Natural killer cell (primary cell): ENCODE measurements around the gene GSTM3. TPM values are rescaled to one million over a fixed set of nuclear protein-coding genes. Genes with fewer than 3 reads are reported as not detected.

Experiments used
- ATAC-seq, 3 donors: fragments of 150-1000 bp in 2 of 3; fragments of 200-7000 bp in 1 of 3; cut with Tn5 transposase; 1 replicate in 1 of 3; 2 replicates in 2 of 3; pipeline ENCODE4 v1.10.0; 2021; ENCODE audit warnings: mild to moderate bottlenecking in 2 of 3, moderate library complexity in 2 of 3
- DNase-seq, 2 donors: peaks; one replicate each; pipeline versions ENCODE4 v3.0.0 to v3.0.0-alpha.2; 2013 to 2021; ENCODE audit warnings: mixed read lengths in 1 of 2
- H3K27ac ChIP-seq: one replicate; pipeline ENCODE4 v1.5.1; 2013; ENCODE audit warnings: mild to moderate bottlenecking, low read length
- H3K27me3 ChIP-seq: one replicate; pipeline ENCODE4 v1.6.1; 2013; ENCODE audit warnings: low read length; ENCODE audit not compliant: control insufficient read depth, insufficient read depth
- H3K36me3 ChIP-seq: one replicate; pipeline ENCODE4 v1.6.1; 2013; ENCODE audit warnings: low read length; ENCODE audit not compliant: control insufficient read depth, insufficient read depth
- H3K4me1 ChIP-seq: one replicate; pipeline ENCODE4 v1.6.1; 2013; ENCODE audit warnings: low read length; ENCODE audit not compliant: control insufficient read depth, insufficient read depth
- H3K4me3 ChIP-seq: one replicate; pipeline ENCODE4 v1.5.1; 2013; ENCODE audit warnings: low read length
- H3K9me3 ChIP-seq: one replicate; pipeline ENCODE4 v1.6.1; 2013; ENCODE audit warnings: low read length; ENCODE audit not compliant: control insufficient read depth, insufficient read depth
- H3K27ac Mint-ChIP-seq, 2 donors: one replicate each; pipeline ENCODE4 v1.8.0; 2022; ENCODE audit warnings: mild to moderate bottlenecking in 2 of 2, mixed read lengths in 2 of 2, moderate library complexity in 1 of 2
- H3K27me3 Mint-ChIP-seq, 2 donors: one replicate each; pipeline ENCODE4 v1.8.0; 2022; ENCODE audit warnings: low read depth in 2 of 2, mixed read lengths in 2 of 2
- H3K36me3 Mint-ChIP-seq: one replicate; pipeline ENCODE4 v1.8.0; 2022; ENCODE audit warnings: mixed read lengths
- H3K4me1 Mint-ChIP-seq, 2 donors: one replicate each; pipeline ENCODE4 v1.8.0; 2022; ENCODE audit warnings: mixed read lengths in 2 of 2
- H3K4me3 Mint-ChIP-seq: one replicate; pipeline ENCODE4 v1.8.0; 2022; ENCODE audit warnings: mild to moderate bottlenecking, moderate library complexity, mixed read lengths
- H3K9me3 Mint-ChIP-seq, 2 donors: one replicate each; pipeline ENCODE4 v1.8.0; 2022; ENCODE audit warnings: mixed read lengths in 2 of 2
- WGBS: methylation state at CpG from one replicate; pipeline ENCODE4 v1.1.7; 2013; ENCODE audit warnings: missing lambda C conversion rate; ENCODE audit not compliant: insufficient coverage; 5-methylcytosine and 5-hydroxymethylcytosine counted together
- intact Hi-C: fragments of 100-400 bp; cut with micrococcal nuclease; formaldehyde crosslinking; loops from one replicate; pipeline ENCODE4 v1.14.2; 2022
- total RNA-seq, 4 donors: library from RNA; stranded (reverse); fragments of 120-200 nt in 1 of 4; gene quantifications; one replicate each; pipeline versions ENCODE4 v1.2.3 to v1.2.4, GENCODE V29; 2013 to 2022
- TF ChIP-seq, protein P1 (sequence below): fragments of 200-600 bp; IDR thresholded peaks from one replicate; pipeline ENCODE4 v1.8.0; 2022; ENCODE audit warnings: antibody characterized with exemption

GSTM3 gene
- total RNA-seq, 3 donors from 2014 or later (not counting 1 experiment from before 2014, with no cell fraction given), result 1.7 to 3.0 (median 3.0) TPM

DNA sequence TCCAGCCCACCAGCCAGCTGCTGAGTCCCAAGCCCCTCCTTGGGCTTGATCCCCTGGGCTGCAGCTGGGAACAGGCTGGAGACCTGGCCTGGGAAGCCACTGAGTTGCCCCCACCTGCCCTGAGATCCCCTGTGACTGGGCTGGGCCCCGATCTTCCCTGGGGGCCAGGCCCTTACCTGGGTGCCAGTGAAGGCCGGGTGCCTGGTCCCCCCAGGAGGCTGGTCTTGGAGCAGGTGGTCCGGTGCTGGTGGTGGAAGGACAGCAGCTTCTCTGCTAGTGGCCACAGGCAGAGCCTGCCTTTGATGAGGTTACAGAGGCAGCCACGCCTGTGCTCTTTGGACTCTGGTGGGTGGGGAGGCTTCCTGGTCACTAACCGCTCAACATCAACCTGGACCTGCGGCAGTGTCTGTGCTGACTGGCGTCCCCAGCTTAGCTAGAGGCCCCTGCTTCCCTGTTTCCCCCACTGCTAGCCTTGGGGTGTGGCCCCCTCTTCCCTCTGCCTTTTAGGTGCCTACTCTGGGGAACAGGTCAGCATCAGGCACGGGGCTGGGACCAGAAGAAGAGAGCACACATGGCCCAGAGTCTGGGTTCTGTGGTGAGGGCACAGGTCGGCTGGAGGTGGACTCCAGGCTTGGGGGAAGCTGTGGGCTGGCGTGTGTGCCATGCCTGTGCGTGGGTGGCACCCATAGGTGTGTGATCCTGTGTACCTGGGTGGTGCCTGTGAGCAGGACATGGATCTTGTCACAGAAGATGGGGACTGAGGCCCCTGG lies 23.0 kb upstream of the GSTM3 start, which contains the start of gene EPS8L3:
TSS of gene EPS8L3 (minus strand) at position 278 of the 770 bp plus-strand sequence. CDS start 2,174 bp downstream, outside the sequence.
- TF ChIP-seq, protein P1, sequence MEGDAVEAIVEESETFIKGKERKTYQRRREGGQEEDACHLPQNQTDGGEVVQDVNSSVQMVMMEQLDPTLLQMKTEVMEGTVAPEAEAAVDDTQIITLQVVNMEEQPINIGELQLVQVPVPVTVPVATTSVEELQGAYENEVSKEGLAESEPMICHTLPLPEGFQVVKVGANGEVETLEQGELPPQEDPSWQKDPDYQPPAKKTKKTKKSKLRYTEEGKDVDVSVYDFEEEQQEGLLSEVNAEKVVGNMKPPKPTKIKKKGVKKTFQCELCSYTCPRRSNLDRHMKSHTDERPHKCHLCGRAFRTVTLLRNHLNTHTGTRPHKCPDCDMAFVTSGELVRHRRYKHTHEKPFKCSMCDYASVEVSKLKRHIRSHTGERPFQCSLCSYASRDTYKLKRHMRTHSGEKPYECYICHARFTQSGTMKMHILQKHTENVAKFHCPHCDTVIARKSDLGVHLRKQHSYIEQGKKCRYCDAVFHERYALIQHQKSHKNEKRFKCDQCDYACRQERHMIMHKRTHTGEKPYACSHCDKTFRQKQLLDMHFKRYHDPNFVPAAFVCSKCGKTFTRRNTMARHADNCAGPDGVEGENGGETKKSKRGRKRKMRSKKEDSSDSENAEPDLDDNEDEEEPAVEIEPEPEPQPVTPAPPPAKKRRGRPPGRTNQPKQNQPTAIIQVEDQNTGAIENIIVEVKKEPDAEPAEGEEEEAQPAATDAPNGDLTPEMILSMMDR, result no peak
- WGBS, result 47% methylated on average over 11 of the region's 11 CpGs
- Mint-ChIP-seq H3K27me3 (peaks cover 5% of the 10 kb centered on the region in 2 donors), H3K36me3 (no peaks in the 10 kb centered on the region), H3K9me3 (no peaks in the 10 kb centered on the region), H3K4me1 (peaks cover 0 to 9% of the 10 kb centered on the region in 2 donors), H3K27ac (peak within 1 kb of the TSS in 1 of 2 donors; percentile 34), H3K4me3 (no peak within 1 kb of the TSS)
- Histone ChIP-seq H3K27ac (no peak within 1 kb of the TSS), H3K4me1 (peaks cover 13% of the 10 kb centered on the region), H3K4me3 (no peak within 1 kb of the TSS), H3K36me3 (no peaks in the 10 kb centered on the region), H3K27me3 (no peaks in the 10 kb centered on the region), H3K9me3 (no peaks in the 10 kb centered on the region)
- ATAC-seq (peak in 1 of 3 donors; percentile 22), DNase-seq (peak in 1 of 2 donors; percentile 13)
- intact Hi-C loops, result no loop called here

DNA sequence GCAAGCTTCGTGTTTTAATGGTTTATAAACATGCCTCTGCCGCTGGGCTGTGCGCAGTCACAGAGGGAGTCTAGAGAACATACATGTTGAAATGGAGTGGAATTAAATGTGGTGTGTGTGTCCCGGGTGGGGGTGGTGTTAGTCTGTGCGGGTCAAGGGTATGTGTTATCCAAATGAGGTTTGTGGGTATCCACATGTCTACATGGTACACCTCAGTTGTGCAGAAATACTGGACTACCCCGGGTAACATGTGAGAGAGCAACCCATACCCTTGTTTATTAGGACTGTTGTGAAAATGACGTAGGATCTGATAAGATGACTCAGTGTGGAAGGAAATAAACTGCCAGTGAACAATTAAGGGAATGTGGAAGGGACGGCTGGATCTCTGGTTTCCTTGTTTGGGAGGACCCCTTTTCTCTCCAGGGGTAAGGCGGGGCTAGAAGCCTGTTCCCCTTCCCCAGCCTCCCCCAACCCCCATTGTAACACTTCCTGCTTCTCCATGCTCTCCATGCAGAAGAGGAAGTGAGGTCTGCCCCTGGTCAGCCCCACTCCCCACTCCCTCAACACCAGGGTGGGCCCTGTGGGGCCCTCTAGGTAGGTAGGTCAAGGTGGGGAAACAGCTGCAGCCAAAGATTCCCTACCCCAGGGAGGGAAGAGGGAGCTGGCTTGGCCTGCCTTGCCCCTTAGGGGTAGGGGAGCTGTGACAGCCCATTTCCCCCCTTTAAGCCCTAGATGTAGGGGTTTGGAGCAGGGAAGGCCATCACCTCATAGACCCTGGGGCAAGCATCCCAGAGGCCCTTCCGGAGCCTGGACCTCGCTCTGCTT lies 22.2 kb upstream of the GSTM3 start:
- Histone ChIP-seq H3K27ac (no peak overlapping the region), H3K4me3 (no peak overlapping the region), H3K27me3 (no peaks in the 10 kb centered on the region), H3K4me1 (peaks cover 13% of the 10 kb centered on the region), H3K9me3 (no peaks in the 10 kb centered on the region), H3K36me3 (no peaks in the 10 kb centered on the region)
- ATAC-seq (peak in 2 of 3 donors; percentile 29 to 62), DNase-seq (peak in 1 of 2 donors; percentile 9)
- no peaks in the 10 kb centered on the region for H3K9me3 Mint-ChIP-seq
- 80% methylated on average over 11 of the region's 11 CpGs for WGBS
- peaks cover 0 to 9% of the 10 kb centered on the region in 2 donors for H3K4me1 Mint-ChIP-seq
- H3K36me3 Mint-ChIP-seq, result no peaks in the 10 kb centered on the region
- peaks cover 5% of the 10 kb centered on the region in 2 donors for H3K27me3 Mint-ChIP-seq
- intact Hi-C loops, result no loop called here
- TF ChIP-seq, protein P1, result no peak
- H3K4me3 Mint-ChIP-seq, result no peak overlapping the region
- H3K27ac Mint-ChIP-seq, result no peak overlapping the region

DNA sequence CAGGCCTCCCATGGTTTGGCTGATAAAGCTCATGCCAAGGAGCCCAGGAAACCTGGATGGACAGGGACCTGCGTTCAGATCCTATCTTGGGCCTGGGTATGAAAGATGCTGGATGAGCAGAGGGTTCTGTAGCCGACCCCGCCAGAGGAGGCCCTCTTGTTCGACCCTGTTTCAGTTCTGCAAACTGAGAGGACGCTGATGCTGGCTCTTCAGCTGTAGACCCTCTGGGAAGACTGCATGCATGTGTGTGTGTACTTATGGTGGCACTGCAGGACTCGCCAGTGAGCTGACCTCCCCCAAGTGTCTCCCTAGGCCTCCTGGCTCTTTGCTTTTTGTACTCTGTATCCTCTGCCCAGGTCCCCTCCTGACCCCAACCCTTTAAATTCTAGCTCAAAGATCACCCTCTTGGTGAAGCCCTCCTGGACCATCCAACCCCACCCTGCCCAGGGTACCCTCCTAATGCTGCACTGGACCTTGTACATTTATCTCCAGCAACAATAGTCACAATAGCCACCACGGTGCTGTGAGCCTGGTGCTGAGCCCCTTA lies 21.3 kb upstream of the GSTM3 start:
- Histone ChIP-seq H3K4me1 (peaks cover 13% of the 10 kb centered on the region), H3K4me3 (no peak overlapping the region), H3K27me3 (no peaks in the 10 kb centered on the region), H3K36me3 (no peaks in the 10 kb centered on the region), H3K27ac (no peak overlapping the region), H3K9me3 (no peaks in the 10 kb centered on the region)
- no peaks in the 10 kb centered on the region for H3K36me3 Mint-ChIP-seq
- peaks cover 0 to 9% of the 10 kb centered on the region in 2 donors for H3K4me1 Mint-ChIP-seq
- no peak overlapping the region for H3K27ac Mint-ChIP-seq
- DNase-seq (peak in 1 of 2 donors; percentile 7), ATAC-seq (no peak)
- no peaks in the 10 kb centered on the region for H3K9me3 Mint-ChIP-seq
- WGBS, result 80% methylated on average over 7 of the region's 7 CpGs
- TF ChIP-seq, protein P1, result no peak
- H3K4me3 Mint-ChIP-seq, result no peak overlapping the region
- intact Hi-C loops, result no loop called here
- H3K27me3 Mint-ChIP-seq, result peaks cover 5% of the 10 kb centered on the region in 2 donors
